HCT116 (cell line): ENCODE data around the gene AGTRAP.

ENCODE experiments used
- CBX3 ChIP-seq: IDR thresholded peaks from 2 replicates; pipeline ENCODE4 v1.6.1; 2012; ENCODE audit warnings: low read depth
- CTCF ChIP-seq, 3 experiments: fragments of 200-600 bp in 1 of 3; sonication (generic) in 1 of 3; IDR thresholded peaks in 2 of 3; conservative IDR thresholded peaks in 1 of 3; 2 replicates each; pipeline ENCODE4 v1.5.1; 2012 to 2017; ENCODE audit warnings: low read depth in 2 of 3, low read length in 2 of 3, antibody characterized with exemption in 1 of 3, borderline replicate concordance in 1 of 3, control low read depth in 1 of 3, mild to moderate bottlenecking in 1 of 3, mixed read lengths in 1 of 3, mixed run types in 1 of 3, moderate library complexity in 1 of 3; ENCODE audit not compliant: insufficient read depth in 1 of 3
- POLR2A ChIP-seq: IDR thresholded peaks from 2 replicates; pipeline ENCODE4 v1.7.0; 2011; ENCODE audit warnings: borderline replicate concordance; ENCODE audit not compliant: insufficient read depth, insufficient read length; ENCODE audit errors: extremely low read depth
- TF ChIP-seq, protein P1 (sequence below): IDR thresholded peaks from 2 replicates; pipeline ENCODE4 v1.6.1; 2012
- TF ChIP-seq, protein P2 (sequence below): IDR thresholded peaks from 2 replicates; pipeline ENCODE4 v1.6.1; 2012; ENCODE audit warnings: low read depth

GRCh38 chr1:11711490-11711889 is 24.4 kb upstream of the AGTRAP start:
- TF ChIP-seq POLR2A (no peak), CTCF (IDR thresholded peaks at IDR 0.05 in 2 of 3, conservative IDR thresholded peaks at IDR 0.05 in 1 of 3; ENCODE audit: borderline replicate concordance in 1 of 3, insufficient read depth in 1 of 3, low read depth in 2 of 3, low read length in 2 of 3) (no peak), CBX3 (no peak)
- TF ChIP-seq, protein P1, sequence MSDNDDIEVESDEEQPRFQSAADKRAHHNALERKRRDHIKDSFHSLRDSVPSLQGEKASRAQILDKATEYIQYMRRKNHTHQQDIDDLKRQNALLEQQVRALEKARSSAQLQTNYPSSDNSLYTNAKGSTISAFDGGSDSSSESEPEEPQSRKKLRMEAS, result no peak
- TF ChIP-seq, protein P2, sequence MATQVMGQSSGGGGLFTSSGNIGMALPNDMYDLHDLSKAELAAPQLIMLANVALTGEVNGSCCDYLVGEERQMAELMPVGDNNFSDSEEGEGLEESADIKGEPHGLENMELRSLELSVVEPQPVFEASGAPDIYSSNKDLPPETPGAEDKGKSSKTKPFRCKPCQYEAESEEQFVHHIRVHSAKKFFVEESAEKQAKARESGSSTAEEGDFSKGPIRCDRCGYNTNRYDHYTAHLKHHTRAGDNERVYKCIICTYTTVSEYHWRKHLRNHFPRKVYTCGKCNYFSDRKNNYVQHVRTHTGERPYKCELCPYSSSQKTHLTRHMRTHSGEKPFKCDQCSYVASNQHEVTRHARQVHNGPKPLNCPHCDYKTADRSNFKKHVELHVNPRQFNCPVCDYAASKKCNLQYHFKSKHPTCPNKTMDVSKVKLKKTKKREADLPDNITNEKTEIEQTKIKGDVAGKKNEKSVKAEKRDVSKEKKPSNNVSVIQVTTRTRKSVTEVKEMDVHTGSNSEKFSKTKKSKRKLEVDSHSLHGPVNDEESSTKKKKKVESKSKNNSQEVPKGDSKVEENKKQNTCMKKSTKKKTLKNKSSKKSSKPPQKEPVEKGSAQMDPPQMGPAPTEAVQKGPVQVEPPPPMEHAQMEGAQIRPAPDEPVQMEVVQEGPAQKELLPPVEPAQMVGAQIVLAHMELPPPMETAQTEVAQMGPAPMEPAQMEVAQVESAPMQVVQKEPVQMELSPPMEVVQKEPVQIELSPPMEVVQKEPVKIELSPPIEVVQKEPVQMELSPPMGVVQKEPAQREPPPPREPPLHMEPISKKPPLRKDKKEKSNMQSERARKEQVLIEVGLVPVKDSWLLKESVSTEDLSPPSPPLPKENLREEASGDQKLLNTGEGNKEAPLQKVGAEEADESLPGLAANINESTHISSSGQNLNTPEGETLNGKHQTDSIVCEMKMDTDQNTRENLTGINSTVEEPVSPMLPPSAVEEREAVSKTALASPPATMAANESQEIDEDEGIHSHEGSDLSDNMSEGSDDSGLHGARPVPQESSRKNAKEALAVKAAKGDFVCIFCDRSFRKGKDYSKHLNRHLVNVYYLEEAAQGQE, result no peak
